ENCODE measurements around the gene GPD1. TPM values are rescaled to one million over a fixed set of nuclear protein-coding genes. Genes with fewer than 3 reads are reported as not detected.

GPD1 gene
- 0.14 TPM in 1 of 2 replicates, not detected in the other for total RNA-seq

DNA sequence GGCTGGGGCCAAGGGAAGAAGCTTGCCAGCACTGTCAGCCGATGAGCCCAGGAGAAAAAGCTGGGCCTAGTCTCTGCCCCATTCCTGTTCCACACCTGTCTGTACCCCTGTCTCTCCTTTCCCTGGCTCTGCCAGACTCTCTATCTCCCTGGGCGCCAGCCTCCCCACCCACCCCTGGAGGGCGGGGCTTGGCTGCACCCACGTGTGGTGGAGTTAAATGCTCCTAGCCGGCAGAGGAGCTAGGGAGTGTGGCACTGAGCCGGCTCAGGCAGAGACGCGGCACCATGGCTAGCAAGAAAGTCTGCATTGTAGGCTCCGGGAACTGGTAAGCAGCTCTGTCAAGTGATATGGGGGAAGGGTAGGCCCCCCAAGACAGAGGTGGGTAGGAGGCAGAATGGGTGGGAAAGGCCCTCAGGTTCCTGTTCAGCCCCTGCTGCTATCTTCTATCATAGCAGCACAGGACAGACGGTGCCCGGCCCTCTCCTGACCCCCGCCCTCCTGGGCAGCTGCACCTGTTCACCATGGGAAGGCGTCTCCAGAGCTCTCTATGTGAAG is at the start of gene GPD1:
GPD1 (plus strand) TSS at position 242 of the 555 bp plus-strand sequence; CDS start at position 285, 43 bp downstream.

GRCh38 chr12:50057000-50057841 is 46.6 kb upstream of the GPD1 start, which contains the start of gene ASIC1:
TSS of gene ASIC1 (plus strand) at chr12:50057596. CDS start at chr12:50058767, 1,171 bp downstream.

DNA sequence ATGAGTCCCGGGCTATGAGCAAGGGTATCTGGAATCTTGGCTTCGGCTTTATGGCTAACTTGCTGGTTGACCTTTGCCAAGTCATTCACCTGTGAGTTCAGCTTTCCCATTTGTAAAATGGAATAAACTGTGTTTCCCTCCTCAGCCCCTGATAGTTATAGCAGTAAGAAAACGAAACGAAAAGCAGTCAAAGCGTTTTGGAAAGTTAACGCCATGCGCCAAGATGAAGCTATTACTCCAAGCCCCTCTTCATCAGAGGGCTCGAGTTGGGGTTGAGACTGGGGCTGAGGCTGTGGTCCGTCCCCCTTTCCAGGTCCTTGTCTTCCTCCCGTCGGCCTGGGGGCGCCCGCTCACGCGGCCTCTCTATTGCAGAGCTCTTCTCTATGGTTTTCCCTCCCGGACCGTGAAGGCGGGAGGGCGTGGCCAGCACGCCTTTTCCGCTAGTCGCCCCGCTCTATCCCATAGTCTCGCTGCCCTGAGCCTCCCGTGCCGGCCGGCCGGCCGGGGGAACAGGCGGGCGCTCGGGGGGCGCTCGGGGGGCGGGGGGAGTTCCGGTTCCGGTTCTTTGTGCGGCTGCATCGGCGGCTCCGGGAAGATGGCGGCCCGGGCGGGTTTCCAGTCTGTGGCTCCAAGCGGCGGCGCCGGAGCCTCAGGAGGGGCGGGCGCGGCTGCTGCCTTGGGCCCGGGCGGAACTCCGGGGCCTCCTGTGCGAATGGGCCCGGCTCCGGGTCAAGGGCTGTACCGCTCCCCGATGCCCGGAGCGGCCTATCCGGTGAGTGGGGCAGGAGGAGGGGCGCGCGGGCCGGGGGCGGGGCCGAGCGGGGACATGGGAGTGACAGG is 18.8 kb upstream of the GPD1 start, which contains the start of gene SMARCD1:
SMARCD1 (plus strand) TSS at position 568 of the 840 bp plus-strand sequence; CDS start at position 596, 28 bp downstream.

GRCh38 chr12:50111693-50112455 is 8.1 kb downstream of the GPD1 start, which contains the start of gene COX14:
TSS of gene COX14 (plus strand) at chr12:50112236. CDS start at chr12:50120044, 7,808 bp downstream.

Other genes starting within 250 kb of the GPD1 start
- not detected in 2 replicates for gene FAIM2, start 200.1 kb upstream of the GPD1 start, total RNA-seq
- gene AQP2, start 153.3 kb upstream of the GPD1 start, total RNA-seq: not detected in 2 replicates
- gene AQP5, start 142.1 kb upstream of the GPD1 start, total RNA-seq: 1.2 and 3.7 TPM in 2 replicates
- gene AQP6, start 131.1 kb upstream of the GPD1 start, total RNA-seq: 0.14 TPM in 1 of 2 replicates, not detected in the other
- gene RACGAP1, start 78.5 kb upstream of the GPD1 start, total RNA-seq: 54.8 and 57.2 TPM in 2 replicates
- gene ASIC1, start 46.4 kb upstream of the GPD1 start, total RNA-seq: 5.4 and 5.9 TPM in 2 replicates
- gene SMARCD1, start 18.7 kb upstream of the GPD1 start, total RNA-seq: 41.6 and 74.7 TPM in 2 replicates
- gene COX14, start 8.2 kb downstream of the GPD1 start, total RNA-seq: 57.8 and 64.6 TPM in 2 replicates
- gene CERS5, start 63.4 kb downstream of the GPD1 start, total RNA-seq: 22.3 and 53.7 TPM in 2 replicates
- 105 and 116 TPM in 2 replicates for gene LIMA1, start 179.5 kb downstream of the GPD1 start, total RNA-seq